Upper lobe of left lung (tissue), 6 donors: ENCODE data around the gene SLC25A23. TPM values are rescaled to one million over a fixed set of nuclear protein-coding genes. Genes with fewer than 3 reads are reported as not detected.
A peak's percentile ranks its signal among the peaks of the same experiment; 100 is the strongest.

Experiments
- ATAC-seq, 2 donors: fragments of 200-7000 bp; cut with Tn5 transposase; one replicate each; pipeline ENCODE4 v1.9.1; 2022; ENCODE audit warnings: mild to moderate bottlenecking in 2 of 2, moderate library complexity in 2 of 2; ENCODE audit not compliant: low FRiP score in 2 of 2
- DNase-seq, 2 donors: peaks; one replicate each; pipeline ENCODE4 v3.0.0-alpha.2; 2019 to 2020
- H3K27ac ChIP-seq, 4 donors: fragments of 200-600 bp; sonication (generic); one replicate each; pipeline ENCODE4 v1.5.1; 2016 to 2019
- H3K27me3 ChIP-seq, 4 donors: fragments of 200-600 bp; sonication (generic); one replicate each; pipeline ENCODE4 v1.5.1; 2017 to 2019
- H3K36me3 ChIP-seq, 4 donors: fragments of 200-600 bp; sonication (generic); one replicate each; pipeline ENCODE4 v1.5.1; 2016 to 2019
- H3K4me1 ChIP-seq, 4 donors: fragments of 200-600 bp; sonication (generic); one replicate each; pipeline ENCODE4 v1.5.1; 2018 to 2019
- H3K4me3 ChIP-seq, 4 donors: fragments of 200-600 bp; sonication (generic); one replicate each; pipeline ENCODE4 v1.5.1; 2017 to 2019; ENCODE audit warnings: mild to moderate bottlenecking in 2 of 4, moderate library complexity in 1 of 4
- H3K9me3 ChIP-seq, 4 donors: fragments of 200-600 bp; sonication (generic); one replicate each; pipeline ENCODE4 v1.5.1; 2018 to 2019
- EP300 ChIP-seq, 4 donors: sonication (generic); formaldehyde crosslinking; IDR thresholded peaks; one replicate each; pipeline ENCODE4 v1.5.1; 2017; ENCODE audit warnings: antibody characterized with exemption in 4 of 4, control low read depth in 2 of 4
- POLR2A ChIP-seq, 4 donors: fragments of 450-650 bp; IDR thresholded peaks; one replicate each; pipeline ENCODE4 v1.5.1; 2016 to 2017; ENCODE audit warnings: antibody characterized with exemption in 4 of 4, mild to moderate bottlenecking in 2 of 4
- POLR2AphosphoS5 ChIP-seq, 2 donors: sonication (generic); formaldehyde crosslinking; IDR thresholded peaks; one replicate each; pipeline ENCODE4 v1.5.1; 2017; ENCODE audit warnings: antibody characterized with exemption in 2 of 2
- WGBS, 2 donors: methylation state at CpG; one replicate each; pipeline ENCODE4 v1.1.5; 2017 to 2018; 5-methylcytosine and 5-hydroxymethylcytosine counted together
- total RNA-seq, 6 donors: library from RNA; depleted of rRNA in 4 of 6; stranded (reverse); fragments of >200 nt in 4 of 6; gene quantifications; one replicate each; pipeline versions ENCODE4 v1.1.0 to v1.2.1, GENCODE V29; 2016 to 2021
- TF ChIP-seq, protein P1 (sequence below), 6 experiments: fragments of 450-650 bp in 4 of 6; fragments of 200-600 bp in 2 of 6; sonication (generic) in 2 of 6; IDR thresholded peaks; one replicate each; pipeline ENCODE4 v1.5.1; 2016 to 2019; ENCODE audit warnings: antibody characterized with exemption in 6 of 6
- donor health status: DM: no; HTN: no; CAD: no; lungs with moderate emphysema.
- donor health status: DM: no; HTN: yes; CAD: no; lungs with severe emphysema.

Gene SLC25A23
- total RNA-seq, 6 donors from 2014 or later: 29.3 to 133 (median 64.5) TPM

DNA sequence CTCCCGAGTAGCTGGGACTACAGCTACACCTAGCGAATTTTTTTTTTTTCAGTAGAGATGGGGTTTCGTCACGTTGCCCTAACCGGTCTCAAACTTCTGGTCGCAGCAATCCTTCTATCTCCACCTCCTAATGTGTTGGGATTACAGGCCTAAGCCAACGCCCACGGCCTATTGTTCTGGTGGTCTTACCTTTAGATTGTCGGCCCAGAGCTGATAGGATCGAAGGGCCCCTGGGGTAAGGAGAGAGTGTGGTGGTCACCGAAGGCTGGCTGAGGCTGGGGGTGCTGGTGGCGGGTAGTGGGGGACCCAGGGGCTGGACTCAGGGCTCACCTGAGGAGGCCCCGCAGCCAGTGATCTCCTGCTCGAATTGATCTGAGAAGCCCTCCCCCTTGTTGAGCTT is 11.5 kb upstream of the SLC25A23 start:
- H3K36me3 ChIP-seq: peaks cover 0 to 16% (median 5%) of the 10 kb centered on the region in 4 donors
- H3K9me3 ChIP-seq: no peaks in the 10 kb centered on the region
- ATAC-seq (no peak), DNase-seq (no peak)
- TF ChIP-seq, protein P1, sequence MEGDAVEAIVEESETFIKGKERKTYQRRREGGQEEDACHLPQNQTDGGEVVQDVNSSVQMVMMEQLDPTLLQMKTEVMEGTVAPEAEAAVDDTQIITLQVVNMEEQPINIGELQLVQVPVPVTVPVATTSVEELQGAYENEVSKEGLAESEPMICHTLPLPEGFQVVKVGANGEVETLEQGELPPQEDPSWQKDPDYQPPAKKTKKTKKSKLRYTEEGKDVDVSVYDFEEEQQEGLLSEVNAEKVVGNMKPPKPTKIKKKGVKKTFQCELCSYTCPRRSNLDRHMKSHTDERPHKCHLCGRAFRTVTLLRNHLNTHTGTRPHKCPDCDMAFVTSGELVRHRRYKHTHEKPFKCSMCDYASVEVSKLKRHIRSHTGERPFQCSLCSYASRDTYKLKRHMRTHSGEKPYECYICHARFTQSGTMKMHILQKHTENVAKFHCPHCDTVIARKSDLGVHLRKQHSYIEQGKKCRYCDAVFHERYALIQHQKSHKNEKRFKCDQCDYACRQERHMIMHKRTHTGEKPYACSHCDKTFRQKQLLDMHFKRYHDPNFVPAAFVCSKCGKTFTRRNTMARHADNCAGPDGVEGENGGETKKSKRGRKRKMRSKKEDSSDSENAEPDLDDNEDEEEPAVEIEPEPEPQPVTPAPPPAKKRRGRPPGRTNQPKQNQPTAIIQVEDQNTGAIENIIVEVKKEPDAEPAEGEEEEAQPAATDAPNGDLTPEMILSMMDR (IDR thresholded peaks at IDR 0.05): no peak
- TF ChIP-seq POLR2AphosphoS5 (IDR thresholded peaks at IDR 0.05) (no peak), EP300 (IDR thresholded peaks at IDR 0.05) (no peak), POLR2A (IDR thresholded peaks at IDR 0.05) (no peak)
- H3K4me1 ChIP-seq: peaks cover under 1 to 10% (median 5%) of the 10 kb centered on the region in 4 donors
- H3K27me3 ChIP-seq: no peaks in the 10 kb centered on the region
- H3K4me3 ChIP-seq: no peak overlapping the region
- H3K27ac ChIP-seq: no peak overlapping the region
- WGBS, 2 donors: 81 to 91% methylated on average over 10 to 14 of the region's 14 CpGs

DNA sequence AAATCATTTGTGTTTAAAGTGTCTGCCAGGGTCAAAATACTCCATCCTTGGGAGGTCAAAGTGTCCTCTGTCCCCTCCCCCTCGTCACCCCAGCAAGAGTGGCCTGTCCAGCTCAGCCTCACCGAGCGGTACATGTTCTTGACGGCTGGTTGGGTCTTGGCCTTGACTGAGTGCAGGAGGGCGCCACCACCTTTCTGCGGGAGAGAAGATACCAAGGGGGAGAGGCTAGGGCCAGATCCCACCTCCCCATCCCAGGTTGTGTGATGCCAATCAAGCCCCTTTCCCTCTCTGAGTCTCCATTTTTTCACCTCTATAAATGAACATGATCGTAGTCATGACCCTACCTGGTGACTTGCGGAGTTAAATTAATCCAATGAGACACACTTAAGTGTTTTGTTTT is 10.6 kb upstream of the SLC25A23 start:
- Histone ChIP-seq H3K27ac (no peak overlapping the region), H3K36me3 (peaks cover 0 to 16% (median 2%) of the 10 kb centered on the region in 4 donors), H3K9me3 (no peaks in the 10 kb centered on the region), H3K27me3 (no peaks in the 10 kb centered on the region), H3K4me3 (no peak overlapping the region), H3K4me1 (peaks cover 0 to 2% (median under 1%) of the 10 kb centered on the region in 4 donors)
- no peak for TF ChIP-seq POLR2AphosphoS5 (IDR thresholded peaks at IDR 0.05)
- TF ChIP-seq, protein P1 (IDR thresholded peaks at IDR 0.05): no peak
- TF ChIP-seq EP300 (IDR thresholded peaks at IDR 0.05): no peak
- TF ChIP-seq POLR2A (IDR thresholded peaks at IDR 0.05): no peak
- DNase-seq (no peak), ATAC-seq (no peak)
- WGBS, 2 donors: 71 to 72% methylated on average over 7 to 8 of the region's 8 CpGs

DNA sequence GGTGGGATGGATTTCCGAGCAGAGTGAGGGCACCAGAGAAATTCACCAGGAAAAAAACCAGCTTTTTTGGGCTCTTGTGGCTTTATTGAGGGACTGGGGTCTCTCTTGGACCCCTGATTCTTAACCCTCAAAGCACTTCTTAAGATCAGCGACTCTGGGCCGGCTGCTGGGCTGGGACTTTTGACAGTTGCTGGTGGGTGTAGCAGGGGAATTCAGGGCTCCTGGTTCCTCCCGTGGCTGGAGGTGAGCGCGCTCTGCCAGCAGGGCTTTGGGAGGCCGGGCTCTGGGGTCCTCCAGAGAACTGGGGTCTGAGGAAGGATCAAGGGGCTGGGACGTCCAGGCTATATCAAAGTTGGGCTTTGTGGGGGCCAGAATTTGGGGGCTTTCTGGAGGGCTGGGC is 7.8 kb upstream of the SLC25A23 start:
- WGBS, 2 donors: 79 to 83% methylated on average over 6 to 8 of the region's 8 CpGs
- TF ChIP-seq EP300 (IDR thresholded peaks at IDR 0.05): no peak
- TF ChIP-seq, protein P1 (IDR thresholded peaks at IDR 0.05): no peak
- TF ChIP-seq POLR2A (IDR thresholded peaks at IDR 0.05): no peak
- TF ChIP-seq POLR2AphosphoS5 (IDR thresholded peaks at IDR 0.05): no peak
- H3K27me3 ChIP-seq: peaks cover 0 to 9% (median 4%) of the 10 kb centered on the region in 4 donors

DNA sequence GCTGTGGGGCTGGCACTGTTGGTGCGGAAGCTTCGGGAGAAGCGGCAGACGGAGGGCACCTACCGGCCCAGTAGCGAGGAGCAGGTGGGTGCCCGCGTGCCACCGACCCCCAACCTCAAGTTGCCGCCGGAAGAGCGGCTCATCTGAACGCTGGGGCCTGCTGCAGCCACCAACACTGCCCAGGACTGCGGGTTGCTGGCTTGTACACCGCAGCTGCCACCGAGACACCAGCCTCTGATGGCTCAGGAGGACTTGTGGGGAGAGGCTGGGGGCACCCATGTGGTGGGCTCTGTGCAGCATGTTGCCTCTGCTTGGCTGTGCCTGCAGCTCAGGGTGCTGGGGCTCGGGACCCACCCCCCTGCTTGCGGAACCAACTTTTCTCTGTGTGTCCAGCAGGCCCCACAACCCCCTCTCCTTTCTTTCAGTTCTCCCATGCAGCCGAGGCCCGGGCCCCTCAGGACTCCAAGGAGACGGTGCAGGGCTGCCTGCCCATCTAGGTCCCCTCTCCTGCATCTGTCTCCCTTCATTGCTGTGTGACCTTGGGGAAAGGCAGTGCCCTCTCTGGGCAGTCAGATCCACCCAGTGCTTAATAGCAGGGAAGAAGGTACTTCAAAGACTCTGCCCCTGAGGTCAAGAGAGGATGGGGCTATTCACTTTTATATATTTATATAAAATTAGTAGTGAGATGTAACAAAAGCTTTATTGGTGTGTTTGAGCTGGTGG is 7.1 kb upstream of the SLC25A23 start:
- no peak for ATAC-seq
- peaks cover 0 to 8% (median 2%) of the 10 kb centered on the region in 4 donors for H3K4me1 ChIP-seq
- peak in 1 of 2 donors; percentile 66 for DNase-seq
- H3K36me3 ChIP-seq: peaks cover 0 to 16% (median 2%) of the 10 kb centered on the region in 4 donors
- TF ChIP-seq EP300 (IDR thresholded peaks at IDR 0.05) (no peak), POLR2AphosphoS5 (IDR thresholded peaks at IDR 0.05) (no peak), POLR2A (IDR thresholded peaks at IDR 0.05) (no peak)
- TF ChIP-seq, protein P1 (IDR thresholded peaks at IDR 0.05): no peak
- no peak overlapping the region for H3K4me3 ChIP-seq
- no peak overlapping the region for H3K27ac ChIP-seq
- no peaks in the 10 kb centered on the region for H3K9me3 ChIP-seq
- H3K27me3 ChIP-seq: peaks cover 0 to 9% (median 4%) of the 10 kb centered on the region in 4 donors
- WGBS, 2 donors: 83 to 90% methylated on average over 16 to 20 of the region's 21 CpGs

More for the DNA sequence above, 7.8 kb upstream of the SLC25A23 start:
- Histone ChIP-seq H3K4me3 (no peak overlapping the region), H3K4me1 (peaks cover 0 to 8% (median 2%) of the 10 kb centered on the region in 4 donors), H3K9me3 (no peaks in the 10 kb centered on the region), H3K36me3 (peaks cover 0 to 16% (median 2%) of the 10 kb centered on the region in 4 donors), H3K27ac (no peak overlapping the region)
- ATAC-seq: no peak
- no peak for DNase-seq
